ENCODE measurements around the gene ZBTB44. TPM values are rescaled to one million over a fixed set of nuclear protein-coding genes. Genes with fewer than 3 reads are reported as not detected.
"Not testable (repeated sequence)": the region's sequence is repeated elsewhere in the genome, so short reads cannot be mapped to it uniquely, and the experiment has no call there.

ZBTB44 gene, protein sequence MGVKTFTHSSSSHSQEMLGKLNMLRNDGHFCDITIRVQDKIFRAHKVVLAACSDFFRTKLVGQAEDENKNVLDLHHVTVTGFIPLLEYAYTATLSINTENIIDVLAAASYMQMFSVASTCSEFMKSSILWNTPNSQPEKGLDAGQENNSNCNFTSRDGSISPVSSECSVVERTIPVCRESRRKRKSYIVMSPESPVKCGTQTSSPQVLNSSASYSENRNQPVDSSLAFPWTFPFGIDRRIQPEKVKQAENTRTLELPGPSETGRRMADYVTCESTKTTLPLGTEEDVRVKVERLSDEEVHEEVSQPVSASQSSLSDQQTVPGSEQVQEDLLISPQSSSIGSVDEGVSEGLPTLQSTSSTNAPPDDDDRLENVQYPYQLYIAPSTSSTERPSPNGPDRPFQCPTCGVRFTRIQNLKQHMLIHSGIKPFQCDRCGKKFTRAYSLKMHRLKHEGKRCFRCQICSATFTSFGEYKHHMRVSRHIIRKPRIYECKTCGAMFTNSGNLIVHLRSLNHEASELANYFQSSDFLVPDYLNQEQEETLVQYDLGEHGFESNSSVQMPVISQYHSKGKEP
- 10 to 100 TPM; 86.8 to 90.1 TPM for total RNA-seq
- polyA plus RNA-seq = 1 to 10 TPM; 5.9 to 7.9 (median 7.3) TPM
- total RNA-seq = 82.1 to 177 (median 122) reads per million in 6 experiments

DNA sequence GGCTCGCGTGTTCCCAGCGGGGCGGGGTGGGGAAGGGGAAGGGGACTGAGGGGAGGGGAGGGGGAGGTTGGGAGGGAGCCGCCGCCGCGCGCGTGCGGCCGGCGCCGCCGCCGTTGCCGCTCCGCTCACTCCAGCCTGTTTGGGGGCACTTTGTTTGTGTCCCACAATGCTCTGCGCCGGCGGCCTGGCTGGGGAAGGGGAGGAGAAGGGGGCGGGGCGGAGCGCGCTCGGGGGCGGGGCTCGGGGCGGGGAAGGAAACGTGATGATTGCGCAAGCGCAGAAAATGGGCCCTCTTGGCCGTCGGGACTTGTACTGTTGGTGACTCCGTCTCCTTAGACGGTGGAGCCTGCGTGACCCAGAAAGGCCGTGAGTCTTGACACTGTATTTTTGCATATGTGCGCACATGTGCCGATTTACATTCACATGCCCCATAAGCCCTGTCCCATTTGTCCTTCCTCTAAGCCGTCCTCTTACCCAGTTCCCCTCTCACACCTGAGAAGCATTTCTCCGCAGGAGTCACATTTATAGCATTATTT, at the start of gene ZBTB44:
Gene ZBTB44 (minus strand): TSS at position 168 of the 536 bp plus-strand sequence. CDS start 53,044 bp downstream, outside the sequence.
- ATAC-seq (peak; percentile 72 to 81), DNase-seq (peak; percentile 86 to 96 (median 90))
- POLR2A ChIA-PET = interaction anchor here (0.7 to 1.6 kb wide), 3 partner anchors 10 to 312 kb away, joined by 3 to 9 read pairs (median 3); partner anchors contain the start of gene PRDM10
- H3K9me3 Mint-ChIP-seq = no peaks in the 10 kb centered on the region
- peaks cover 13 to 48% (median 38%) of the 10 kb centered on the region in 4 donors for H3K4me1 Mint-ChIP-seq
- peak within 1 kb of the TSS; percentile 93 to 99 (median 98) for H3K27ac Mint-ChIP-seq
- H3K36me3 Mint-ChIP-seq = peaks cover 0 to 3% (median 0%) of the 10 kb centered on the region in 3 donors
- no peaks in the 10 kb centered on the region for H3K27me3 Mint-ChIP-seq
- H3K4me3 Mint-ChIP-seq = peak within 1 kb of the TSS; percentile 84 to 98 (median 95)

DNA sequence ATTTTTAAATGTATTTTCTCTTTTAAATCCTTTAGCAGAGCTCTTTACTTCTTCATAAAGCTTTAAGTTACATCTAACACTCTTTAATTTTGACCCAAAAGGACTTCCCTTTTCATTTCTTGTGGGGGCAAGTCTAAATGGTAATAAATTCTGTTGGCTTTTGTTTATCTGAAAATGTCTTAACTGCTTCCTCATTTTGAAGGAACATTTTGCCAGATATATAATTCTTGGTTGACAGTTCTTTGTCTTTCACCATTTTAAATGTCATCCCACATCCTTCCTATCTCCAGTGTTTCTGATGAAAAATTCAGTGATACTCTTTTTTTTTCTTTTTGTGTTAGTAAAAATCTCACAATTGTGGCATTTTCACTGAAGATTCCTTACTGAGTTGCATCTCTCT, 44.7 kb upstream of the ZBTB44 start:
- POLR2A ChIA-PET = no interaction called here
- peaks cover 3 to 34% (median 28%) of the 10 kb centered on the region in 3 donors for H3K36me3 Mint-ChIP-seq
- no peak overlapping the region for H3K4me3 Mint-ChIP-seq
- no peak for DNase-seq
- no peak overlapping the region for H3K27ac Mint-ChIP-seq
- ATAC-seq = no peak
- no peaks in the 10 kb centered on the region for H3K4me1 Mint-ChIP-seq
- H3K27me3 Mint-ChIP-seq = peaks cover 0 to 5% (median 0%) of the 10 kb centered on the region in 5 donors
- H3K9me3 Mint-ChIP-seq = peaks cover 16 to 54% (median 29%) of the 10 kb centered on the region in 9 donors

DNA sequence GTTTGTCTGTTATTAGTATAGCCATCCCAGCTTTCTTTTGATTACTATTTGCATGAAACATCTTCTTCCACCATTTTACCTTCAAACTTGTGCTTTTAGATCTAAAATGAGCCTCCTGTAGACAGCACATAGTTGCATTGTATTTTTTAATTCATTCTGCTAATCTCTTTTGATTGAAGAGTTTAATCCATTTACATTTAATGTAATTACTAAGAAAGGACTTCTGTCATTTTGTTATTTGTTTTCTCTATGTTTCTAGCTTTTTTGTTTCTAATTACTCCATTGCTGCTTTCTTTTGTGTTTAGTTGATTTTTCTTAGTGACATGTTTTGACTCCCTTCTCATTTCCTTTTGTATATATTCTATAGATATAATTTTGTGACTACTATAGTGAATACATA, 43.7 kb upstream of the ZBTB44 start:
- H3K4me1 Mint-ChIP-seq = no peaks in the 10 kb centered on the region
- peaks cover 0 to 6% (median 0%) of the 10 kb centered on the region in 5 donors for H3K27me3 Mint-ChIP-seq
- peaks cover 17 to 56% (median 31%) of the 10 kb centered on the region in 9 donors for H3K9me3 Mint-ChIP-seq
- H3K4me3 Mint-ChIP-seq = no peak overlapping the region
- H3K27ac Mint-ChIP-seq = no peak overlapping the region
- no peak for DNase-seq
- POLR2A ChIA-PET = no interaction called here
- H3K36me3 Mint-ChIP-seq = peaks cover 3 to 39% (median 29%) of the 10 kb centered on the region in 3 donors
- ATAC-seq = no peak

DNA sequence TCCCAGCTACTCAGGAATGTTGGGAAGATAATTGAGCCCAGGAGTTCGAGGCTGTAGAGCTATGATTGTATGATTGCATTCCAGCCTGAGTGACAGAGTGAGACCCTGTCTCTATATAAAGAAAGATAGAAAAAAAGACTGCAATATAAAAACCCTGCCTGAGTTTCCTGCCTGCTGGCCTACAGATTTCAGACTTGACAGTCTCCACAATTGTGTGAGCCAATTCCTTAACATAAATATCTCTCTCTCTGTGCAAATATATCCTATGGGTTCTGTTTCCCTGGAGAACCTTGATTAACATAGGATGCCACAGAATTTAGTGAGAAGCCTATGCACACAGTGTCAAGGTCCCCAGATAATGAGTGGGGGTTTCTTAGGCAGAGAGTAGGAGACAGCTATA, 32.5 kb upstream of the ZBTB44 start:
- H3K4me3 Mint-ChIP-seq = no peak overlapping the region
- POLR2A ChIA-PET = no interaction called here
- H3K36me3 Mint-ChIP-seq = no peaks in the 10 kb centered on the region
- no peak for ATAC-seq
- H3K27ac Mint-ChIP-seq = peak overlapping the region in 1 of 10 donors; percentile 75
- peaks cover 0 to 8% (median 2%) of the 10 kb centered on the region in 9 donors for H3K9me3 Mint-ChIP-seq
- peaks cover 0 to 2% (median 0%) of the 10 kb centered on the region in 5 donors for H3K27me3 Mint-ChIP-seq
- DNase-seq = no peak
- no peaks in the 10 kb centered on the region for H3K4me1 Mint-ChIP-seq

DNA sequence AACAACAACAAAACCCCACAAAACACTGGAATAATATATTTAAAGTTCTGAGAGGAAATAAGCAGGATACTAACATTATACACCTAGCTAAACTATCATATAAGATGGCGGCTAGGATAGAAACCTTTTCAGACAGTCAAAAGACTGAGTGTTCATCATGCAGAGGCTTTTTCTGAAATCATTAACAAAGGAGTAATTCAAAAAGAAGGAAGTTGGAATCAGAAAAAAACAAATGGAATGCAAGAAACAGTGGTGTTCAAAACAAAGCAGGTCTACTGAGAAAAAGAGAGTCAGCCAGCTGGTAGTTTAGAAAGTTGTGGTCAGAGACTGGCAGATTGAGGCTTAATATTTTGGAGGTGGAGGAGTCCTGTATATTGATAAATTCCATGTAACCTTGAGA, 30.1 kb upstream of the ZBTB44 start:
- DNase-seq (no peak), ATAC-seq (no peak)
- POLR2A ChIA-PET = no interaction called here
- Mint-ChIP-seq H3K27me3 (peaks cover 0 to 2% (median 0%) of the 10 kb centered on the region in 5 donors), H3K36me3 (peaks cover 0 to 14% (median 5%) of the 10 kb centered on the region in 3 donors), H3K9me3 (peaks cover 0 to 23% (median 15%) of the 10 kb centered on the region in 9 donors), H3K4me1 (peaks cover 2 to 9% (median 9%) of the 10 kb centered on the region in 4 donors), H3K27ac (no peak overlapping the region), H3K4me3 (no peak overlapping the region)

DNA sequence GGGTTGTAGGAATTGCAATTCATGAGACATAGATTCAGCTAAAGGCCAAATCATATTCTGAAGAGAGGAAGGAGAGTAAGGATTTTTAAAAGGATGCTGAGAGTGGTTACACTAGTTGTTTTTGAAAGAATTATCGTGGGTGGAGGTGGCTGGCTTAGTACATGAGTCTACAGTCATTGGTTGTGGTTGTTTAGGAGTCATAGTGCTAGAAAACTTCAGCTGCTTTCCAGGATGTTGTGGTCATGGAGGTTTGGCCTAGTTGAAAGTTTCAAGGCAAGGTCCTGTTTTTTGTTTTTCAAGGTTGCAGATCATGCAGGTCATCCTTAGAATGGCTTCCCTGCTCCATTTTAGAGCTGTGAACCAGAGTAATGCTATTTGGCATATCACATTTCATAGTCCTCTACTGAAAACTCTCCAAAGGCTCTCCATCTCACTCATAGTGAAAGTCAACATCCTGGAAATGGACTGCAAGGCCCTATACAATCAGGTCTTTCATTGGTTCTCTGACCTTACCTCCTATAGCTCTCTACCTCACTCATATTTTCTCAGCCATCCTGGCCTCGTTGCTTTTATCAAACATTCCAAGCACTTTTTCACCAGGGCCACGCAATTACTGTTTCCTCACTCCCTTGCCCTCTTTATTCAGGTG, 26.1 kb upstream of the ZBTB44 start:
- POLR2A ChIA-PET = interaction anchor here (0.7 kb wide), 1 partner anchor 339 kb away, joined by 4 read pairs; no protein-coding TSS in a partner anchor
- DNase-seq = peak in 2 of 10 donors; percentile 7 to 29
- Mint-ChIP-seq H3K4me3 (peak overlapping the region in 1 of 10 donors; percentile 27), H3K36me3 (peaks cover 0 to 20% (median 11%) of the 10 kb centered on the region in 3 donors), H3K27ac (peak overlapping the region in 2 of 10 donors; percentile 42 to 66), H3K4me1 (peaks cover 2 to 16% (median 10%) of the 10 kb centered on the region in 4 donors), H3K27me3 (peaks cover 0 to 4% (median 0%) of the 10 kb centered on the region in 5 donors), H3K9me3 (peaks cover 0 to 33% (median 16%) of the 10 kb centered on the region in 9 donors)
- peak in 1 of 2 donors; percentile 45 for ATAC-seq

DNA sequence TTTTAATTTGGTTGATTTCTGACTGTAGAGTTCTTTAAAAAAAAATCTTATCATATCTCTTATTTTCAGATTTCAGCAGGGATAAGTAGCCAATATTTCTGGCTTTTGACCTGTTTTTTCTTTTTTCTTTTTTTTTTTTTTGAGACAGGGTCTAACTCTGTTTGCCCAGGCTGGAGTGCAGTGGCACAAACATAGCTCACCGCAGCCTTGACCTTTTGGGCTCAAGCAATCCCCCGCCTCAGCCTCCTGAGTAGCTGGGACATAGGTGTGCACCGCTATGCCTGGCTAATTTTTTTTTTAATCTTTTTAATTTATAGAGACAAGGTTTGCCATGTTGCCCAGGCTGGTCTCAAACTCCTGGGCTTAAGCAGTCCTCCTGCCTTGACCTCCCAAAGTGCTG, 23.9 kb upstream of the ZBTB44 start:
- ATAC-seq (no peak), DNase-seq (no peak)
- Mint-ChIP-seq H3K27ac (no peak overlapping the region), H3K27me3 (peaks cover 0 to 4% (median 0%) of the 10 kb centered on the region in 5 donors), H3K4me1 (peaks cover 2 to 16% (median 10%) of the 10 kb centered on the region in 4 donors), H3K4me3 (no peak overlapping the region), H3K36me3 (peaks cover 0 to 20% (median 11%) of the 10 kb centered on the region in 3 donors), H3K9me3 (peaks cover 0 to 25% (median 14%) of the 10 kb centered on the region in 9 donors)
- POLR2A ChIA-PET = interaction anchor here (0.7 kb wide), 1 partner anchor 524 kb away, joined by 6 read pairs; no protein-coding TSS in a partner anchor

DNA sequence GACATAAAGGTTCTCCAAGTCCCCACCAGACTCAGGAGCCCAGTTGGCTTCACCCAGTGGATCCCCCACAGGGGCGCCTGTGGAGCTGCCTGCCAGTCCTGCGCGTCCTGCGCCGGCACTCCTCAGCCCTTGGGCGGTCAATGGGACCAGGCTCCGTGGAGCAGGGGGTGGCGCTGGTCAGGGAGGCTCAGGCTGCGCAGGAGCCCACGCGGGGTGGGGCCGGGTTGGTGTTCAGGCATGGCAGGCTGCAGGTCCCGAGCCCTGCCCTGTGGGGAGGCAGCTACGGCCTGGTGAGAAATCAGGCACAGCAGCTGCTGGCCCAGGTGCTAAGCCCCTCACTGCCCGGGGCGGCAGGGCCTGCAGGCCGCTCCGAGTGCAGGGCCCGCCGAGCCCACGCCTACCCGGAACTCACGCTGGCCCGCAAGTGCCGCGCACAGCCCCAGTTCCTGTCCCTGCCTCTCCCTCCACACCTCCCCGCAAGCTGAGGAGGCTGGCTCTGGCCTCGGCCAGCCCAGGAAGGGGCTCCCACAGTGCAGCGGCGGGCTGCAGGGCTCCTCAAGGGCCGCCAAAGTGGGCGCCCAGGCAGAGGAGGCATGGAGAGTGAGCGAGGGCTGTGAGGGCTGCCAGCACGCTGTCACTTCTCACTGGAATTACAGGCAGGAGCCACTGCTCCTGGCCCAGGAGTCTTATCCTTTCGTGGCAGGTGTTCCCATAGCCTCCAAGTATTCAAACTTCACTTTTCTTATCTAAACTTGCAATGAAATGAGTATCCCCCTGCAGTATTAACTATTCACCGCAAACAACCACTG, 22.8 kb upstream of the ZBTB44 start:
- H3K36me3 Mint-ChIP-seq = peaks cover 0 to 20% (median 11%) of the 10 kb centered on the region in 3 donors
- no peak for DNase-seq
- peaks cover 0 to 25% (median 14%) of the 10 kb centered on the region in 9 donors for H3K9me3 Mint-ChIP-seq
- peaks cover 0 to 4% (median 0%) of the 10 kb centered on the region in 5 donors for H3K27me3 Mint-ChIP-seq
- no peak for ATAC-seq
- H3K27ac Mint-ChIP-seq = no peak overlapping the region
- POLR2A ChIA-PET = no interaction called here
- H3K4me3 Mint-ChIP-seq = no peak overlapping the region
- peaks cover 2 to 16% (median 10%) of the 10 kb centered on the region in 4 donors for H3K4me1 Mint-ChIP-seq

DNA sequence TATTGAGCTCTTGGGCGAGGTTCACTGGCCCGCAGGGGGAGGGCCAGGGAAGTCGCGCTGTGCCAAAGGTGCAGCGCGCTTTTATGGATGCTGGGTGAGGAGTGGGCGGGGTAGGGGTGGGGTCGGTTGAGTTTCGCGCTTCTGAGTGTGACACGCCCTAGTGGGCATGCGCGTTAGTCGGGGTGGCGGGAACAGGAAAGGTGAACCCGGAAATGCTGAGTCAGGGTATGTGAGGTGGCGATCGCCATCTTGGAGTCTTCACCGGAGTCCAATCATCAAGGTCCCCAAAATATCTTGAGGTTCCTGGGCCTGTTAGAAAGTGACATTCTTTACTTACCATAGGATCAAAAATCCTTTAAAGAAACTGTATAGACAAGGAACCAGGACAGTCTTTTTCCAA, 16.7 kb upstream of the ZBTB44 start:
- not testable (repeated sequence) for H3K9me3 Mint-ChIP-seq, DNase-seq, H3K27me3 Mint-ChIP-seq, H3K27ac Mint-ChIP-seq, H3K4me3 Mint-ChIP-seq, H3K4me1 Mint-ChIP-seq, ATAC-seq
- POLR2A ChIA-PET = interaction anchor here (0.6 kb wide), 1 partner anchor 470 kb away, joined by 3 read pairs; no protein-coding TSS in a partner anchor
- H3K36me3 Mint-ChIP-seq = peaks cover 4 to 11% (median 8%) of the 10 kb centered on the region in 3 donors

DNA sequence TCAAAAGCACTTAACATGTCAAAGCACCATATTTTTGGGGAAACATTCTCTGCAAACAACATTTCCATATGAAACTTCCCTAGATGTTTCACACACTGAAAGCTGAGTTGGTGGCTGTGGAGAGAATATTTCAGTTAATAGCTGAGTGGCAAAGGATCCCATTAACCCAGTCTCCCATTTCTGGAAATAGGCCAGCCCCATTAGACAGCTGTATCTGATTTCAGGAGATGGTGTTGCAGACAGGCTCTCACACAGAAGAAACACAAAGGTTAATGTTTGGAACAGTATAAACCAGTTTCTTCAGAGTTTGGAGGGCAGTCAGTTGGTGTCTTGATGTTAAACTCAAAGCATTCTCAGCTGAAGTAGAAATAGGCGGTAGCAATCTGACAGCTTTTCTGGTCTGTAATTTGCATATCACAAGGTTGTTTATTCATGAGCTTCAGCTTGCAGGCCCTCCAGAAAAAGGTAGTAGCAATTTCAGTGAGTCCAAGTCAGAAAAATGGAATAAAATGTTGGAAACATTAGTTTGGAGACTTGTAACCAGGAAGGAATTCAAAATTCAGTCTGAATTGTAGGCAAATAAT, 15.5 kb upstream of the ZBTB44 start:
- Mint-ChIP-seq H3K4me3 (no peak overlapping the region), H3K9me3 (peaks cover 0 to 10% (median 0%) of the 10 kb centered on the region in 9 donors), H3K27me3 (no peaks in the 10 kb centered on the region), H3K36me3 (peaks cover 4 to 11% (median 8%) of the 10 kb centered on the region in 3 donors), H3K27ac (no peak overlapping the region), H3K4me1 (peaks cover 0 to 3% (median 0%) of the 10 kb centered on the region in 4 donors)
- ATAC-seq (no peak), DNase-seq (no peak)
- POLR2A ChIA-PET = no interaction called here

DNA sequence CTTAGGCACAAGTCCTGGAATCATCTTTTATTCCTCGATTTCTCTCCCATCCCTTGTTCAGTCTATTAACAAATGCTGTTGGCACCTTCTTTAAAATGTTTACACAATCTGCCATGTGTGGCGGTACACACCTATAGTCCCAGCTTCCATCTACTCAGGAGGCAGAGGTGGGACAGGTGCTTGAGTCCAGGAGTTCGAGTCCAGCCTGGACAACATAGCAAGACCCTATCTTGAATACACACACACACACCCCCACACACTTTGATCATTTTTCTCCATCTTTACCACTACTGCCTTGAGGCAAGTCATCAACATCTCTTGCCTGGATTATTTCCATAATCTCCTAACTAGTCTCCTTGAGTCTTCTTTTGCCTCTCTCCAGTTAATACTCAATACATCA, 13.7 kb upstream of the ZBTB44 start:
- Mint-ChIP-seq H3K4me3 (no peak overlapping the region), H3K9me3 (peaks cover 0 to 10% (median 0%) of the 10 kb centered on the region in 9 donors), H3K27ac (no peak overlapping the region), H3K36me3 (peaks cover 4 to 11% (median 8%) of the 10 kb centered on the region in 3 donors), H3K4me1 (peaks cover 0 to 3% (median 0%) of the 10 kb centered on the region in 4 donors), H3K27me3 (no peaks in the 10 kb centered on the region)
- DNase-seq (no peak), ATAC-seq (no peak)
- POLR2A ChIA-PET = no interaction called here

Data from naive thymus-derived CD8-positive, alpha-beta T cell (primary cell).